ENCODE measurements around the gene PPIP5K2.
"Not testable (repeated sequence)": the region's sequence is repeated elsewhere in the genome, so short reads cannot be mapped to it uniquely, and the experiment has no call there.

The PPIP5K2 gene

DNA sequence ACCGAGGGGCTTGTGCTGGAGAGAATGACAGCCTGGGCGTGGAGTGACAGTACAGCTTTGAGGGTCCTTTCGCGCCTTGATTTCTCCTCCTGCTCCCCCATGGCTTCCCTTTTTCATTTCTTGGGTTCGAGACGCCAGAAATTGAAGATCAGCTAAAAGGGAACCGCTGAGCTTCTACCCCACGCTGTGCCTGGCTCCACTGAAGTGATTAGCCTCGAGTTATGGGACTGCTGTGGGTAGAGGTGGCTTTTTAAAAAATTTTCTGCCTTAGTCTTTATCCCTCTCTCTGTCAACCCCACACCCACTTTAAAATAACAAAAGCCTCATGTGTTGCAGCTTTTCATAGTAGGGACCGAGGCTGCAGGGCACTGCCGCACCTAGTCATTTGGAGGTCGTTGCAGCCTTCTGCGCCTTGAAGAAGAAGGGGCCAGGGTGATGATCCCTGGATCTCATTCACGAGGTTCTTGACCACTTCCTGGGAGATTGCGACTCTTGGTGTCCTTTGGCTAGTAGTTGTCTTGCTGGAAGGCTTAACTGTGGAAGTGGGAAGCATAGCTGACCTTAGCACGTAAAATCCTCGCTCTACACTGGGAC, 603 bp downstream of the PPIP5K2 start:
- no peak for DNase-seq (ENCODE audit: low read depth in 1 of 2, low spot score in 1 of 2)

DNA sequence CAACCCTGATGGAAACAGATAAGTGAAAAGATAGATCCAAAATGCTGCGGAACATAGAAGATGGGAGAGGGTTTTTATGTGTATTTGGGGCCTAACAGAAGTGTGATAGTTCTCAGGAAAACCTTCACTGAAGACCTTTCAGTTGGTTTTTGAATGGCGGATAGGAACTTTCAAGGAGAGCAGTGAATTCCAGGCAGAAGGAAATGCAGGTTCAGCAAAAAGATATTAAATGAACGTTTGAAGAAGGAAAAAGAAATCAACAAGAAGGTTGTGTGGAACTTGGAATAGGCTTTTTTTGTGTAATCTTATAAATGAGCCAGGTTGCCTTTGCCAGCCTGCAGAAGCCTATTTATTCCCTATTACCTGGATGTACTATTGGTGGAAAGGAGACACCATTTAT, 2.1 kb downstream of the PPIP5K2 start:
- no peak for DNase-seq (ENCODE audit: low read depth in 1 of 2, low spot score in 1 of 2)

DNA sequence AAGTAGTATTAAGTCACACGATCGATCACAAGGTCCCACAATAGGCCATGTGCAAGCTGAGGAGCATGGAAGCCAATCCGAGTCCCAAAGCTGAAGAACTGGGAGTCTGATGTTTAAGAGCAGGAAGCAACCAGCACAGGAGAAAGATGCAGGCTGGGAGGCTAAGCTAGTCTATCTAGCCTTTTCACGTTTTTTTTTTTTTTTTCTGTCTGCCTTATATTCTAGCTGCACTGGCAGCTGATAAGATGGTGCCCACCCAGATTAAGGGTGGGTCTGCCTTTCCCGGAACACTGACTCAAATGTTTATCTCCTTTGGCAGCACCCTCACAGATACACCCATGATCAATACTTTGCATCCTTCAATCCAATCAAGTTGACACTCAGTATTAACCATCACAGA, 6.5 kb downstream of the PPIP5K2 start:
- DNase-seq (ENCODE audit: low read depth in 1 of 2, low spot score in 1 of 2) = no peak

DNA sequence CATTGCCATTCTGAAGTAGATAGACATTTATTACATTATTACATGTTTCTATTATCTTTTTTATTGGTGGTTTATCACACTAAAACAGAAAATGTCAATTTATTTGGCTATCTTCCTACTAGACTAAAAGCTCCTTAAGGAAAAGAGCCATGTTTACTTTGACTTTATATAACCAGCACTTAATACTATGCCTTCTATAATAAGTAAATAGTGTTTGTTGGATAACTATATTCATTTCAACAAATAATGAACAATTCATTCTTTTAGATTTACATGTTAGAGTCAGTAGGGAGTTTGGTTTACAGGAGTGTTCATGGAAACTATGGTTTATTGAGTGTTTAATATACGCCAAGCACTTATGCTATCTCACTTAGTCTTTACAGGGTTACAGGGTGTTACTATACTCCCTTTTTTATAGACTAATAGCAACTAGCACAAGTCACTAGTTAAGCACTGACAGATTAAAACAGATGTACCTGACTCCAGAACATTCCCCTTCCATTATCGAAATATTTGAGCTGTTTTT, 7.3 kb downstream of the PPIP5K2 start:
- DNase-seq (ENCODE audit: low read depth in 1 of 2, low spot score in 1 of 2) = no peak

DNA sequence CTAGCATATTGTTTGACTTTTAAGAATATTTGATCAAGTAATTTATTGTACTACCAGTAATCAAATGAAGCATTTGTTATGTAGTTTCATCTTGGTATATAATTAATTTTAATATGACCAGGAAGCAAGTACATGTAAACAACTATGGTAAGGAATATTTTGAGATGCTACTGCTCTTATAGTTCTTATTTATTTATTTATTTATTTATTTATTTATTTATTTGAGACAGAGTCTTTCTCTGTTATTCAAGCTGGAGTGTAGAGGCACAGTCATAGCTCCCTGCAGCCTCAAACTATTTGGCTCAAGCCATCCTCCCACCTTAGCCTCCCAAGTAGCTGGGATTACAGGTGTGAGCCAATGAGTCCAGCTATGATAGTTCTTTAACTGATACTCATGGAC, 8.1 kb downstream of the PPIP5K2 start:
- no peak for DNase-seq (ENCODE audit: low read depth in 1 of 2, low spot score in 1 of 2)

DNA sequence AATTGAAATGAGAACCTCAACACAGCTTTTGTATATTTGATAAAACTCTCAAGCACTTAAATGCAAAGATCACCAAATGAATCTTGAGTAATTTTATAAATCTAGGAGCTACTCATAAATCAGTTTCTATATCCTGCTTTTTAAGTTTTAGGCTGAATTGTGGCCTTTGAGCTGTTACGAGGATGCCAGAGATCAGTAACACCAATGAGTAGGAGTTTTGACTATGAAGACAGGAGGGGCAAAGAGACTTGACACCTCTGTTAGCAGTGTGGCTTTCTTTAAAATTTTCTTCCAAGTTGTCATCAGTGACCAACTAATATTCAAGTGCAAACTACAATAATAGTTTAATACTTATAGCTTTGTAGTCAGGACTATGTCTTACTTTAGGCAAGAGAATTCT, 12.6 kb downstream of the PPIP5K2 start:
- DNase-seq (ENCODE audit: low read depth in 1 of 2, low spot score in 1 of 2) = no peak

DNA sequence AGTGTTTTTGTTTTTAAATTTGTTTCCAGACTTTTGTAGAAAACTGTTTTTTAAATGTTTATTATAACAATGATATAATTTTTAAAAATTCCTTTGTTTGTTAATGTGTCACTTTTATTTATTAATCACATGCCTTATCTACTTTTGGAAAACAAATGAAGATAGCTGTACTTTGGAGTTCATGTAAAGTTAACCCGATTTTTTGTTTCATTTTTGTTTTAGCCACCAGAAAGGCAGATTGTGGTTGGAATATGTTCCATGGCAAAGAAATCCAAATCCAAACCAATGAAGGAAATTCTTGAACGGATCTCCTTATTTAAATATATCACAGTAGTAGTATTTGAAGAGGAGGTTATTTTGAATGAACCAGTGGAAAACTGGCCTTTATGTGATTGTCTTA, 13.1 kb downstream of the PPIP5K2 start:
- no peak for DNase-seq (ENCODE audit: low read depth in 1 of 2, low spot score in 1 of 2)

DNA sequence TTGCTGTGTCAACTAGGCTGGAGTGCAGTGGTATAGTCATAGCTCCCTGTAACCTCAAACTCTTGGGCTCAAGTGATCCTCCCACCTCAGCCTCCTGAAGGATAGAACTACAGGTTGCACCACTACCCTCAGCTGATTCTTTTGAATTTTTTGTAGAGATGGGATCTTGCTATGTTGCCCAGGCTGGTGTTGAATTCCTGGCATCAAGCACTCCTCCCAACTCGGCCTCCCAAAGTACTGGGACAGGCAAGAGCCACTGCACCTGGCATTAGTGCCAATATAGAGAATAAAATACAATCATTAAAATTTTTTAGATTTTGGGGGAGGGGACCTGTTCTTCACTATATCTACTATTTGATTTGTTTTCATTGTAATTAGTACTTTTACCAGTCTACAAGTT, 15.4 kb downstream of the PPIP5K2 start:
- DNase-seq (ENCODE audit: low read depth in 1 of 2, low spot score in 1 of 2) = no peak

DNA sequence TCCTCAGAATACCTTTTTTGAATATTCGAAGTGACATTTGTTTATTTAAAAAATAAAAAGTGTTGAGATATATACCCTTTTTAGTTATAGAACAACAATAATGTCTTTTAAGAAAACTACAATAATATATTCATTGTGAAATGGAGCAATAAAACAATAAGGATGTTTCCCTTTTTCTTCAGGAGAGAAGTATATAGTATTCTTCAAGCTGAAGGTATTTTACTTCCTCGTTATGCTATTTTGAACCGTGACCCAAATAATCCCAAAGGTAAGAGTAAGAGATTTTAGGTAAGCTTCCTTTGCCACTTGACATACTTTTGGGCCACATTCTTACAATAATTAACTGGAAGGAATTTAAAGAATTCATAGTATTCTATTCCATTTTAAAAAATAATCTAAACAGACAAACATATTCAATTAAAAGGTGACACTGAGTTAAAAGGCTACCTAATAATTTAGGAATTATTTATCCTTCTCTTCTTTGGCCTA, 18.1 kb downstream of the PPIP5K2 start:
- DNase-seq (ENCODE audit: low read depth in 1 of 2, low spot score in 1 of 2) = no peak

DNA sequence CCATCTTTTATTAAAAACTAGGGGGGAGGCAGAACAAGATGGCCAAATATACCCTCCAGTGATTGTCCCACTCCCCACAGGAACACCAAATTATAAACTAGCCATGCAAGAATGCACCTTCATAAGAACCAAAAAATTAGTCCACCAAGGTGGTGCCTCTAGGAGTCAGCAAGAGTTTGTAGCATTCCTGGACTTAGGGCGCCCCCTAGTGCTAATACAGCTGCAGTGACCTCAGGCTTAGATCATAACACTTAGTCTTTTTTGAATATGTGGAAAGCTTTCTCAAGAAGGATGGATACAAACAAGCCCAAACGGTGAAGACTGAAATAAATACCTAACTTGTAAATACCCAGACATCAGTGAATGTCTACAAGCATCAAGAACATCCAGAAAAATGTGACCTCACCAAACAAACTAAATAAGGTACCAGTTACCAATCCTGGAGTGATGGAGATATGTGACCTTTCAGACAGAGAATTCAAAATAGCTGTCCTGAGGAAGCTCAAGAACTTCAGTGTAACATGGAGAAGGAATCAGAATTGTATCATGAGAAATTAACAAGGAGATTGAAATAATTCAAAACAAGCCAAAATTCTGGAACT, 19.3 kb downstream of the PPIP5K2 start:
- peak; percentile 67 to 78 for DNase-seq (ENCODE audit: low read depth in 1 of 2, low spot score in 1 of 2)

DNA sequence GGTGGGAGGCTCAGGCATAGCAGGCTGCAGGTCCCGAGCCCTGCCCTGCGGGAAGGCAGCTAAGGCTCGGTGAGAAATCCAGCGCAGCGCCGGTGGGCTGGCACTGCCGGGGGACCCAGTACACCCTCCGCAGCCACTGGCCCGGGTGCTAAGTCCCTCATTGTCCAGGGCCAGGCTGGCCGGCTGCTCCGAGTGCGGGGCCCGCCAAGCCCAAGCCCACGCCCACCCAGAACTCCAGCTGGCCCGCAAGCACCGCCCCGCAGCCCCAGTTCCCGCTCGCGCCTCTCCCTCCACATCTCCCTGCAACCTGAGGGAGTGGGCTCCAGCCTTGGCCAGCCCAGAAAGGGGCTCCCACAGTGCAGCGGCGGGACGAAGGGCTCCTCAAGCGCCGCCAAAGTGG, 22.0 kb downstream of the PPIP5K2 start:
- not testable (repeated sequence) for DNase-seq (ENCODE audit: low read depth in 1 of 2, low spot score in 1 of 2)

DNA sequence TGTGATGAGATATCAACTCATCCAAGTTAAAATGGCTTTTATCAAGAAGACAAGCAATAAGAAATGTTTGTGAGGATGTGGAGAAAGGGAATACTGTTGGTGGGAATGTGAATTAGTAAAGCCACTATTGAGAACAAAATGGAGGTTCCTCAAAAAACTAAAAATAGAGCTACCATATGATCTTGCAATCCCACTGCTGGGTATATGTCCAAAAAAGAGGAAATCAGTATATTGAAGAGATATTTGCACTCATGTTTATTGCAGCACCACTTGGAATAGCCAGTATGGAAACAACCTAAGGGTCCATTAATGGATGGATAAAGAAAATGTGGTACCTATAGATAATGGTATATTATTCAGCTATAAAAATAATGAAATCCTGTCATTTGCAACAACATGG, 25.1 kb downstream of the PPIP5K2 start:
- DNase-seq (ENCODE audit: low read depth in 1 of 2, low spot score in 1 of 2) = no peak

DNA sequence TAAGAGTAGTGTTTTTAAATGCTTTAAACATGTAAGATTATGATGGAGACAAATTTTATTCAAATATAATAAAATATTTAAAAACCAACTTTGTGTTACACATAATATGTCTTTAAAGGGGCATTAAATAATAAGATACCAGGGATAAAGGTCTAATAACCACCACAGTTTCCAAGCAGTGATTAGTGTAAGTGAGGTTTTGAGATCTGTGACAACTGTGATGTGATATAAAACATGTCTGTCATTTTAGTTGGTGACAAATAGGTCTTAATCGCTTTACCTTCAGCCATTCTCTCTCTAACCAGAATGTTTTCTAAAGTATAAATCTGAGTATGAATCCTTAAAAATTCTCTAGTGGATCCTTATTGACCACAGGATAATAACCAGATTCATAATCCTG, 28.1 kb downstream of the PPIP5K2 start:
- DNase-seq (ENCODE audit: low read depth in 1 of 2, low spot score in 1 of 2) = no peak

DNA sequence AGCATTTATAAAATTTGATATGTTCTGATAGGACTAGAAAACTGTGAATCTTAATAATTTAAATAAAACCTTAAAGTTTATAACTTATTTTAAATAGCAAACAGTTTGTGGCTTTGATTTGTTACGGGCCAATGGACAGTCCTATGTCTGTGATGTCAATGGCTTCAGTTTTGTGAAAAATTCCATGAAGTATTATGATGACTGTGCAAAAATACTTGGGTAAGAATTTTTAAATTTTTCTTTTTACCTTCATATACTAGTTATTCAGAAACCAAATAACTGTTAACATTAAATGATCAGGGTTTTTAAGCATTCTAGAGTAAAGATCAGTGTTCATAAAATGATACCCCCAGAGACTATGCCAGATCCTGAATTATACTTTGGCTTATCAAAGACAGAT, 31.1 kb downstream of the PPIP5K2 start:
- no peak for DNase-seq (ENCODE audit: low read depth in 1 of 2, low spot score in 1 of 2)

DNA sequence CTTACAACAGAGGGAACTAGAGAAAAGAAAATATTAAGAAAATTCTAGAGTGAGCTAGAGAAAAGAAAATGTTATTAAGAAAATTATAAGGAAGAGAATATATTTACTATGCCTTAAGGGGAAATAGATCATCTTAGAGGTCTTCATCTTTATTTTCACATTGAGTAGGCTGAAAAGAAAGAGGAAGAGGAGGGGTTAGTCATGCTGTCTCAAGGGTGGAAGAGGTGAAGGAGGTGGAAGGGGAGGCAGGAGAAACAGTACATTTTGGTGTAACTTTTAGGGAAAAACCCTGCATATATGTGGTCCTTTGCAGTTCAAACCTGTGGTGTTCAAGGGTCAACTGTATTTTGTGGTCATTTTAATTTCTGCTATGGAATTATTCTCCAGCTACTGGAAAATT, 46.6 kb downstream of the PPIP5K2 start:
- no peak for DNase-seq (ENCODE audit: low read depth in 1 of 2, low spot score in 1 of 2)

DNA sequence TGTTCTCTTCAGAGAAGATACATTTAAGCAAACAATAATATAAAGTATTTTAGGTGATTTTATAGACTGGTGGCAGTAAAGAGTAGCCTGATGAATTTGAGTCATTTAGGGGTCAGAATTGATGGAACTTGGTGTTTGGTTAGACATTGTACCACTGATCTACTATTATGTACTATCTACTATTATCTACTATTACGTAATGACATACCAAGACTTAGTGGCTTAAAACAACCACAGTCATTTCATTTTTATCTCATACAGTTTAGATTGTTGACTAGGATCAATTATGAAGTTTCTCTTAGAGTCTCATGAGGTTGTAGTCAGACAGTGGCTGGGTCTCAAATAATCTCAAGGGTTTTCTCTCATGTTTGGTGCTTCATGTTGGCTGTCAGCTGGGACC, 54.0 kb downstream of the PPIP5K2 start:
- no peak for DNase-seq (ENCODE audit: low read depth in 1 of 2, low spot score in 1 of 2)

DNA sequence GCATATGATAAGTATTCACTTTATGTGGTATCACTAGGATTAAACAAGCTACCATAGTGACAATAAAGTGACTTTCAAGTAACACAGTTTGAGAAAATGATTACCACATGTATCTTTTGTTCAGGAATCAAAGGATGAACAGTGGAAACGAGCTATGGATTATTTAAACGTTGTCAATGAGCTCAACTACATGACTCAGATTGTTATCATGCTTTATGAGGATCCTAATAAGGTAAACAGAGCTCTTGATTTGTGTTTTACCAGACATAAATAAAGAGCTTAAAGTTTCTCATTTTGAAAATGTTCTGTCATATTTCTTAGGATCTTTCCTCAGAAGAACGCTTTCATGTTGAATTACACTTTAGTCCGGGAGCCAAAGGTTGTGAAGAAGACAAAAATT, 57.4 kb downstream of the PPIP5K2 start:
- no peak for DNase-seq (ENCODE audit: low read depth in 1 of 2, low spot score in 1 of 2)

DNA sequence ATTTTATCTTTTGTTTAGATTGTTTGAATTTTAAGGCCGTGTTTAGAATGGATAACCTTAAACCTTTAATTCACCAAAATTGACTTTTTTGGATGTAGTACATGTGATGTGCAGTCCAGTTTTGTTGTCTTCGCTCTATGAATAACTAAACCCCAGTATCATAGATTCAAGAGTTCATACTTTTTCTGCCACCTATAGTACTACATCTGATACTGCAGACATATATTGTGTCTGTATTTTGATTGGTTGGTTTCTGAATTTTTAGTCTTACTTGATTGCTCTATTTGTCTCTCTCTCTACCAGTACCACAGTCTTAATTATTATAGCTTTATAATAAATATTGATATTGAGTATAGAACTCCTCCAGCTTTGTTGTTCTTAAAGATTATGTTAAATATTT, 58.1 kb downstream of the PPIP5K2 start:
- no peak for DNase-seq (ENCODE audit: low read depth in 1 of 2, low spot score in 1 of 2)

DNA sequence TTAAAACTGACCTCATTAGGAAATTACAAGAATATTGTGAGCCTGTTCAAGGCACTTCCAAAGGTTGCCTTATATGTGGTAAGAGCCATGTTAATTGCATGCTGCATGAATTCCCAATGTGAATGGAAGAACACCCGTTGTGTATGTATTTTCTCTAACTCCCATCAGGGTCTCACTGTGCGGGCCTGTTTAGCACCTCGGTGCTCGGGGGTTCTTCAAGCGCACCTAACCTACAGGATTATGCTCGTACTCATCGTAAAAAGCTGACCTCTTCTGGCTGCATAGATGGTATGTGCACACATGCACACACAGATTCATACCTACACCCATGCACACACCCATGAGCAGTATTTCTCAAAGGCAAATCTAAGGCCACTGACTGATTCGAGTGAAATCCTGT, 66.1 kb downstream of the PPIP5K2 start:
- no peak for DNase-seq (ENCODE audit: low read depth in 1 of 2, low spot score in 1 of 2)

DNA sequence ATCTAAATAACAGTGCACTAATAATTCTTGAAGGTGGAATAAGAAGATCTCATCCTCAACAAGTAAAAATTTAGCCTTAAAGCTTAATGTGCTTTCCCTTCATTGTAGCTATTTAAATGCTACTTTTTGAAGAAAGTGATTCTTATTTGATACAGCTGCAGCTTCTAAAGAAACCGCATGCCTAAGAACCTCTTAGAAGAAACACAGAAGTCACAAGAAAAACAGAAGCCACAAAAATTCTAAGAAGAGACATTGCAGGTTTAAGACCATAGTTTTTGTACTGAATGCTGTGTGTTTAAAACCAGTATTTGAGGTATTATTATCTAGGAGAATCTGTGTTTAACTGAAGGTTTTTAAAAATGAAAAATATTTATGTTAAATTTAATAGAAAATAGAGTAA, 68.3 kb downstream of the PPIP5K2 start:
- no peak for DNase-seq (ENCODE audit: low read depth in 1 of 2, low spot score in 1 of 2)

DNA sequence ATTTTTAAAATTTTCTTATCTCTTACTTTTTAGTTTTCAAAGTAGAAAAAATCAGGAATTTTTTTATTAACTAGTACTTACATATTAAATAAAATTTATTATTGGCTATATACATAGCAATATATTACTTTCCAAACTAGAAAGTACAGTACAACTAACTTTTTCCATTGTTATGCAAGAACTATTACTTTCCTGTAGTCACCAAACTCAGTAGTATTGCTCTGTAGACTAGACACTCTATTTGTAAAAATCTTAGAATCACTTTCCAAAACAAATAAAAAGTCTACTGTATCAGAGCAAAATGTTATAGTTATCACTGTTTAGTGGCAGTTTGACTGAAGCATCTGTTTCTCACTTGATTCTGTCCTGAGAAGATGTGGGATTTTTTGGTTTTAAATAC, 83.1 kb downstream of the PPIP5K2 start:
- no peak for DNase-seq (ENCODE audit: low read depth in 1 of 2, low spot score in 1 of 2)

DNA sequence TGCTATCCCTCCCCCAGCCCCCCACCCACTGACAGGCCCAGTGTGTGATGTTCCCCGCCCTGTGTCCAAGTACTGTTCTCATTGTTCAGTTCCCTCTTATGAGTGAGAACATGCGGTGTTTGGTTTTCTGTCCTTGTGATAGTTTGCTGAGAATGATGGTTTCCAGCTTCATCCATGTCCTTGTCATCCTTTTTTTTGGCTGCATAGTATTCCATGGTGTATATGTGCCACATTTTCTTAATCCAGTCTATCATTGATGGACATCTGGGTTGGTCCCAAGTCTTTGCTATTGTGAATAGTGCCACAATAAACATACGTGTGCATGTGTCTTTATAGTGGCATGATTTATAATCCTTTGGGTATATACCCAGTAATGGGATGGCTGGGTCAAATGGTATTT, 84.9 kb downstream of the PPIP5K2 start:
- DNase-seq (ENCODE audit: low read depth in 1 of 2, low spot score in 1 of 2) = not testable (repeated sequence)

Data from activated CD4-positive, alpha-beta T cell treated with anti-CD3 and anti-CD28 coated beads, Interleukin-2, amount 50 U/mL, for 24 hours (primary cell).